ENCODE results near the gene MACROD1. TPM values are rescaled to one million over a fixed set of nuclear protein-coding genes. Genes with fewer than 3 reads are reported as not detected.
"Not testable (repeated sequence)": the region's sequence is repeated elsewhere in the genome, so short reads cannot be mapped to it uniquely, and the experiment has no call there.

The MACROD1 gene
- total RNA-seq, 1 experiment from 2014 or later: 22.5 TPM

- no peak for DNase-seq (ENCODE audit: low read depth)
Measured at GRCh38 chr11:64058494-64058893, 107.4 kb downstream of the MACROD1 start.

- no peak for DNase-seq (ENCODE audit: low read depth)
Measured at GRCh38 chr11:64057890-64058289, 108.0 kb downstream of the MACROD1 start.

GRCh38 chr11:64056861-64057260 lies 109.1 kb downstream of the MACROD1 start:
- DNase-seq (ENCODE audit: low read depth): no peak

- no peak for DNase-seq (ENCODE audit: low read depth)
Measured at GRCh38 chr11:64056213-64056785, 109.6 kb downstream of the MACROD1 start.

- no peak for DNase-seq (ENCODE audit: low read depth)
Measured at GRCh38 chr11:64055077-64055476, 110.8 kb downstream of the MACROD1 start.

- no peak for DNase-seq (ENCODE audit: low read depth)
Measured at GRCh38 chr11:64053699-64054098, 112.2 kb downstream of the MACROD1 start.

- no peak for DNase-seq (ENCODE audit: low read depth)
Measured at GRCh38 chr11:64052938-64053622, 112.8 kb downstream of the MACROD1 start.

- no peak for DNase-seq (ENCODE audit: low read depth)
Measured at GRCh38 chr11:64052436-64052835, 113.5 kb downstream of the MACROD1 start.

- DNase-seq (ENCODE audit: low read depth): no peak
Measured at GRCh38 chr11:64051297-64051696, 114.6 kb downstream of the MACROD1 start.

GRCh38 chr11:64049509-64049908 lies 116.4 kb downstream of the MACROD1 start:
- DNase-seq (ENCODE audit: low read depth): no peak

- no peak for DNase-seq (ENCODE audit: low read depth)
Measured at GRCh38 chr11:64048042-64048854, 117.7 kb downstream of the MACROD1 start.

- DNase-seq (ENCODE audit: low read depth): not testable (repeated sequence)
Measured at GRCh38 chr11:64047373-64047772, 118.5 kb downstream of the MACROD1 start.

GRCh38 chr11:64045700-64046099 lies 120.2 kb downstream of the MACROD1 start:
- DNase-seq (ENCODE audit: low read depth): no peak

GRCh38 chr11:64044730-64045393 lies 121.1 kb downstream of the MACROD1 start:
- DNase-seq (ENCODE audit: low read depth): no peak

- no peak for DNase-seq (ENCODE audit: low read depth)
Measured at GRCh38 chr11:64043545-64043944, 122.4 kb downstream of the MACROD1 start.

- DNase-seq (ENCODE audit: low read depth): no peak
Measured at GRCh38 chr11:64042301-64042700, 123.6 kb downstream of the MACROD1 start.

- no peak for DNase-seq (ENCODE audit: low read depth)
Measured at GRCh38 chr11:64041846-64042245, 124.1 kb downstream of the MACROD1 start.

- DNase-seq (ENCODE audit: low read depth): no peak
Measured at GRCh38 chr11:64040684-64041322, 125.1 kb downstream of the MACROD1 start.

- no peak for DNase-seq (ENCODE audit: low read depth)
Measured at GRCh38 chr11:64039012-64039665, 126.8 kb downstream of the MACROD1 start.

GRCh38 chr11:64038500-64038899 lies 127.4 kb downstream of the MACROD1 start:
- no peak for DNase-seq (ENCODE audit: low read depth)
